ENCODE results near the gene ANKRD12.

The ANKRD12 gene

GRCh38 chr18:9120796-9121195 is 15.8 kb upstream of the ANKRD12 start:
- no peak overlapping the region for H3K4me3 ChIP-seq (ENCODE audit: low read depth, low read length)
- TF ChIP-seq, protein P1, sequence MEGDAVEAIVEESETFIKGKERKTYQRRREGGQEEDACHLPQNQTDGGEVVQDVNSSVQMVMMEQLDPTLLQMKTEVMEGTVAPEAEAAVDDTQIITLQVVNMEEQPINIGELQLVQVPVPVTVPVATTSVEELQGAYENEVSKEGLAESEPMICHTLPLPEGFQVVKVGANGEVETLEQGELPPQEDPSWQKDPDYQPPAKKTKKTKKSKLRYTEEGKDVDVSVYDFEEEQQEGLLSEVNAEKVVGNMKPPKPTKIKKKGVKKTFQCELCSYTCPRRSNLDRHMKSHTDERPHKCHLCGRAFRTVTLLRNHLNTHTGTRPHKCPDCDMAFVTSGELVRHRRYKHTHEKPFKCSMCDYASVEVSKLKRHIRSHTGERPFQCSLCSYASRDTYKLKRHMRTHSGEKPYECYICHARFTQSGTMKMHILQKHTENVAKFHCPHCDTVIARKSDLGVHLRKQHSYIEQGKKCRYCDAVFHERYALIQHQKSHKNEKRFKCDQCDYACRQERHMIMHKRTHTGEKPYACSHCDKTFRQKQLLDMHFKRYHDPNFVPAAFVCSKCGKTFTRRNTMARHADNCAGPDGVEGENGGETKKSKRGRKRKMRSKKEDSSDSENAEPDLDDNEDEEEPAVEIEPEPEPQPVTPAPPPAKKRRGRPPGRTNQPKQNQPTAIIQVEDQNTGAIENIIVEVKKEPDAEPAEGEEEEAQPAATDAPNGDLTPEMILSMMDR (IDR thresholded peaks at IDR 0.05; ENCODE audit: low read depth, low read length, missing control alignments) = no peak
- in situ Hi-C loops (cut with HindIII; ENCODE audit: low sequenced_read_pairs) = no loop called here
- no peak for DNase-seq (ENCODE audit: low read depth)

GRCh38 chr18:9123520-9123919 is 13.1 kb upstream of the ANKRD12 start:
- DNase-seq (ENCODE audit: low read depth) = no peak
- in situ Hi-C loops (cut with HindIII; ENCODE audit: low sequenced_read_pairs) = no loop called here
- H3K4me3 ChIP-seq (ENCODE audit: low read depth, low read length) = no peak overlapping the region
- TF ChIP-seq, protein P1 (IDR thresholded peaks at IDR 0.05; ENCODE audit: low read depth, low read length, missing control alignments) = no peak

GRCh38 chr18:9124824-9125223 is 11.8 kb upstream of the ANKRD12 start:
- DNase-seq (ENCODE audit: low read depth) = no peak
- in situ Hi-C loops (cut with HindIII; ENCODE audit: low sequenced_read_pairs) = no loop called here
- TF ChIP-seq, protein P1 (IDR thresholded peaks at IDR 0.05; ENCODE audit: low read depth, low read length, missing control alignments) = no peak
- no peak overlapping the region for H3K4me3 ChIP-seq (ENCODE audit: low read depth, low read length)

- no peak overlapping the region for H3K4me3 ChIP-seq (ENCODE audit: low read depth, low read length)
- TF ChIP-seq, protein P1 (IDR thresholded peaks at IDR 0.05; ENCODE audit: low read depth, low read length, missing control alignments) = no peak
- DNase-seq (ENCODE audit: low read depth) = no peak
- in situ Hi-C loops (cut with HindIII; ENCODE audit: low sequenced_read_pairs) = no loop called here
Measured at GRCh38 chr18:9126337-9126736, 10.2 kb upstream of the ANKRD12 start.

GRCh38 chr18:9130195-9130594 is 6.4 kb upstream of the ANKRD12 start:
- DNase-seq (ENCODE audit: low read depth) = no peak
- in situ Hi-C loops (cut with HindIII; ENCODE audit: low sequenced_read_pairs) = no loop called here
- no peak overlapping the region for H3K4me3 ChIP-seq (ENCODE audit: low read depth, low read length)
- TF ChIP-seq, protein P1 (IDR thresholded peaks at IDR 0.05; ENCODE audit: low read depth, low read length, missing control alignments) = no peak

DNA sequence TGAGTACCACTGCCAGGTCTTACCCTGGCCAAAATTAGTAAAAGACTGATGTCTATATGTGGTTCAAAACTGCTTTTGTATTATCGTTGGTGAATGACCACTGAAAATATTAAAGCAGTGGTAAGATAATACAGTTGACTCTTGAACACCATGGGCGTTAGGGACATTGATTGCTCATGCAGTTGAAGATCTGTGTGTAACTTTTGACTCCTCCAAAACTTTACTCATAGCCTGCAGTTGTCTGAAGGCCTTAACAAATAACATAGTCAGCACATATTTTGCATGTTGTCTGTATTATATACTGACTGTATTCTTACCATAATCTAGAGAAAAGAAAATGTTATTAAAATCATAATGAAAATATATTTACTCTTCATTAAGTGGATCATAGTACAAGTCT is 5.8 kb upstream of the ANKRD12 start:
- in situ Hi-C loops (cut with HindIII; ENCODE audit: low sequenced_read_pairs) = no loop called here
- no peak overlapping the region for H3K4me3 ChIP-seq (ENCODE audit: low read depth, low read length)
- TF ChIP-seq, protein P1 (IDR thresholded peaks at IDR 0.05; ENCODE audit: low read depth, low read length, missing control alignments) = no peak
- no peak for DNase-seq (ENCODE audit: low read depth)

DNA sequence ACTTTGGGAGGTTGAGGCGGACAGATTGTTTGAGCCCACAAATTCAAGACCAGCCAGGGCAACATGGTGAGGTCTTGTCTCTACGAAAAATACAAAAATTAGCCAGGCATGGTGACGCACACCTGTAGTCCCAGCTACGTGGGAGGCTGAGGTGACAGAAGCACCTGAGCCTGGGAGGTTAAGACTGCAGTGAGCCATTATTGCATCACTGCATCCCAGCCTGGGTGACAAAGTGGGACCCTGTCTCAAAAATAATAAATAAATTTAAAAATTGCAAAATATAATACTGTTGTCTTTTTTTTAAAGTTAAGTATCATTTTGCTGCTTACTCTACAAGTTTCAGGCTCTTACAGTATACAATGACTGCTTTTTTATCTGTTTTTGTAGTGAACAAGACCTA is 4.0 kb upstream of the ANKRD12 start:
- no peak for DNase-seq (ENCODE audit: low read depth)
- no peak overlapping the region for H3K4me3 ChIP-seq (ENCODE audit: low read depth, low read length)
- in situ Hi-C loops (cut with HindIII; ENCODE audit: low sequenced_read_pairs) = no loop called here
- TF ChIP-seq, protein P1 (IDR thresholded peaks at IDR 0.05; ENCODE audit: low read depth, low read length, missing control alignments) = no peak

All from astrocyte of the cerebellum (primary cell).